K562 (cell line): ENCODE data around the gene TNFAIP8L2. TPM values are rescaled to one million over a fixed set of nuclear protein-coding genes. Genes with fewer than 3 reads are reported as not detected.

Experiments
- ATF3 ChIP-seq, 2 experiments: fragments of 450-650 bp in 1 of 2; sonication (generic) in 1 of 2; formaldehyde crosslinking in 1 of 2; IDR thresholded peaks in 1 of 2; conservative IDR thresholded peaks in 1 of 2; 2 replicates each; pipeline versions ENCODE4 v1.6.1 to v1.8.1; 2016 to 2023; ENCODE audit warnings: mild to moderate bottlenecking in 2 of 2, moderate library complexity in 2 of 2, inconsistent platforms in 1 of 2, missing genetic modification reagents in 1 of 2
- CBFB ChIP-seq: sonication (generic); formaldehyde crosslinking; IDR thresholded peaks from 2 replicates; pipeline ENCODE4 v1.4.0; 2020; ENCODE audit warnings: mild to moderate bottlenecking, missing genetic modification reagents
- CBX3 ChIP-seq, 2 experiments: IDR thresholded peaks; 1 replicate in 1 of 2; 2 replicates in 1 of 2; pipeline ENCODE4 v1.6.1; 2012; ENCODE audit warnings: inconsistent platforms in 2 of 2, low read length in 2 of 2, borderline replicate concordance in 1 of 2, control low read depth in 1 of 2
- ESRRB ChIP-seq: fragments of 250-450 bp; sonication (Bioruptor Pico); IDR thresholded peaks from 2 replicates; pipeline ENCODE4 v1.5.0; 2020; ENCODE audit warnings: mild to moderate bottlenecking, moderate library complexity, borderline replicate concordance
- FOXM1 ChIP-seq, 2 experiments: fragments of 450-650 bp in 1 of 2; sonication (generic) in 1 of 2; formaldehyde crosslinking in 1 of 2; IDR thresholded peaks; 2 replicates each; pipeline versions ENCODE4 v1.6.1 to v1.9.0; 2017 to 2022; ENCODE audit warnings: low read depth in 2 of 2, mild to moderate bottlenecking in 2 of 2, missing genetic modification reagents in 1 of 2, moderate library complexity in 1 of 2
- GATA2 ChIP-seq: sonication (generic); formaldehyde crosslinking; IDR thresholded peaks from 2 replicates; pipeline ENCODE4 v1.4.0; 2020; ENCODE audit warnings: mild to moderate bottlenecking, missing genetic modification reagents
- PATZ1 ChIP-seq: fragments of 250-450 bp; sonication (Bioruptor Pico); IDR thresholded peaks from 2 replicates; pipeline ENCODE4 v1.5.0; 2020; ENCODE audit warnings: mild to moderate bottlenecking, borderline replicate concordance
- PRDM10 ChIP-seq: fragments of 450-650 bp; IDR thresholded peaks from 2 replicates; pipeline ENCODE4 v1.6.1; 2018; ENCODE audit not compliant: partially characterized antibody
- polyA plus RNA-seq, 8 experiments: library from polyadenylated mRNA; depleted of rRNA in 4 of 8; stranded (reverse) in 5 of 8; unstranded in 3 of 8; fragments of >200 nt; fragmentation: Nextera tagmentation in 2 of 8; fragmentation: Illumina TruSeq in 1 of 8; extraction: Ambion mirVana in 2 of 8; extraction: Trizol in 1 of 8; gene quantifications; 2 replicates each; pipeline versions ENCODE4 v1.2.1 to v1.2.3, GENCODE V29; 2011 to 2014; ENCODE audit warnings: inconsistent platforms in 1 of 8, missing spikeins in 1 of 8
- total RNA-seq, 7 experiments: library from RNA; depleted of rRNA in 6 of 7; stranded (reverse); fragments of >200 nt in 6 of 7; fragmentation: Illumina TruSeq in 2 of 7; extraction: Trizol in 2 of 7; gene quantifications; 2 replicates each; pipeline versions ENCODE4 v1.2.1 to v1.2.3, GENCODE V29; 2011 to 2021; ENCODE audit warnings: low replicate concordance in 1 of 7
- TF ChIP-seq, protein P1 (sequence below), 3 experiments: fragments of 200-800 bp in 1 of 3; sonication (Bioruptor generic) in 1 of 3; sonication (generic) in 1 of 3; formaldehyde crosslinking in 1 of 3; IDR thresholded peaks; 2 replicates each; pipeline versions ENCODE4 v1.6.1 to v1.8.0; 2016 to 2022; ENCODE audit warnings: mild to moderate bottlenecking in 2 of 3, missing compliant biosample characterization in 2 of 3, missing genetic modification characterization in 2 of 3, missing genetic modification reagents in 1 of 3
- TF ChIP-seq, protein P2 (sequence below): sonication (generic); formaldehyde crosslinking; IDR thresholded peaks from 2 replicates; pipeline ENCODE4 v1.8.1; 2023; ENCODE audit warnings: mild to moderate bottlenecking, missing genetic modification reagents

TNFAIP8L2 gene
- total and polyA plus RNA-seq, 9 of the 15 experiments (the other 6 are each of a cell fraction or from before 2014, with no cell fraction given), result 0.05 to 1.7 (median 0.52) TPM

DNA sequence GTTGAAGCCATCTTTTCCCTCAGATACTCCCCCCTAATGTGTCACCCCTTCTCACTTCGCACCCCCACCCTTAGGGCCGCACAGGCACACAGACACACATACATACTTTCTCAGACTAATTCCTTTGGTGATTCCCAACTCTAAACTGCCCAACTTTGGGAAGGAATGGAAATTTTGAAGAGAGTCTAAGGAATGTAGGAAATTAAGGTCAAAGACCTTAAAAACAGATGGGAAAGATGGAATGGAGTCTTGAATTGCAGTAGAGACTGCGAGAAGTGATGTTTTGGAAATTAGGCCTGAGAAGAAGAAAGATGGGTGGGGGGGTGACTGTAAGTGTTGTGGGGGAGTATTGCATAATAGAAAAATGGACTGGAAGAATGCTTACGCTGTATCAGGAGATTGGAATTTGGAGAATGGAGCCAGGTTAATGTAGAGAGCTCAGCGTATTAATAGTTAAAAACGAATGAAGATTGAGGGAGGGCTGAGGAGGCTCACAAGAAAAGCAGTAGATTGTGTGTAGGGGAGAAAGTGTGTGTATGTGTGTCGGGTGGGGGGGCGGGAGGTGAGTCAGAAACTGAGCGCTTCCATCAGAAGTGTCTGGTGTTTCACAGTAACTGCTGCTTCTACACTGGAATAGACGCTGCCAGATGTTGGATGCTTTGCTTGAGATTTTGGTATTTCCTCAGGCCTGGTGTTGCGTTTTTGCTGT is 43.6 kb downstream of the TNFAIP8L2 start (continued):
- no peak for TF ChIP-seq PRDM10
- no peak for TF ChIP-seq FOXM1 (IDR thresholded peaks at IDR 0.05; ENCODE audit: low read depth)
- TF ChIP-seq FOXM1 (CRISPR knock-in tag; IDR thresholded peaks at IDR 0.05; ENCODE audit: low read depth), result no peak
- TF ChIP-seq CBX3 (IDR thresholded peaks at IDR 0.05; ENCODE audit: borderline replicate concordance in 1 of 2, low read length in 2 of 2), result no peak
- no peak for TF ChIP-seq GATA2 (CRISPR knock-in tag)
- TF ChIP-seq, protein P1, sequence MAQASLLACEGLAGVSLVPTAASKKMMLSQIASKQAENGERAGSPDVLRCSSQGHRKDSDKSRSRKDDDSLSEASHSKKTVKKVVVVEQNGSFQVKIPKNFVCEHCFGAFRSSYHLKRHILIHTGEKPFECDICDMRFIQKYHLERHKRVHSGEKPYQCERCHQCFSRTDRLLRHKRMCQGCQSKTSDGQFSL (CRISPR knock-in tag; IDR thresholded peaks at IDR 0.05), result peak; percentile 72; the same call in 1 of the 2 replicates
- TF ChIP-seq, protein P1 (tag; IDR thresholded peaks at IDR 0.05), result peak in 1 of 2 experiments; percentile 69; a peak in 2 of 4 replicates
- TF ChIP-seq CBFB, result no peak
- no peak for TF ChIP-seq ESRRB (CRISPR knock-in tag)
- 0 out of 2 replicates have a peak, but pooled peaks have one; percentile 51 for TF ChIP-seq ATF3 (IDR thresholded peaks at IDR 0.05)
- no peak for TF ChIP-seq ATF3 (CRISPR knock-in tag; conservative IDR thresholded peaks at IDR 0.05)
- TF ChIP-seq, protein P2, sequence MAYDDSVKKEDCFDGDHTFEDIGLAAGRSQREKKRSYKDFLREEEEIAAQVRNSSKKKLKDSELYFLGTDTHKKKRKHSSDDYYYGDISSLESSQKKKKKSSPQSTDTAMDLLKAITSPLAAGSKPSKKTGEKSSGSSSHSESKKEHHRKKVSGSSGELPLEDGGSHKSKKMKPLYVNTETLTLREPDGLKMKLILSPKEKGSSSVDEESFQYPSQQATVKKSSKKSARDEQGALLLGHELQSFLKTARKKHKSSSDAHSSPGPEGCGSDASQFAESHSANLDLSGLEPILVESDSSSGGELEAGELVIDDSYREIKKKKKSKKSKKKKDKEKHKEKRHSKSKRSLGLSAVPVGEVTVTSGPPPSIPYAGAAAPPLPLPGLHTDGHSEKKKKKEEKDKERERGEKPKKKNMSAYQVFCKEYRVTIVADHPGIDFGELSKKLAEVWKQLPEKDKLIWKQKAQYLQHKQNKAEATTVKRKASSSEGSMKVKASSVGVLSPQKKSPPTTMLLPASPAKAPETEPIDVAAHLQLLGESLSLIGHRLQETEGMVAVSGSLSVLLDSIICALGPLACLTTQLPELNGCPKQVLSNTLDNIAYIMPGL (CRISPR knock-in tag), result no peak
- TF ChIP-seq PATZ1, result no peak
